ENCODE results near the gene EFCAB6.

The EFCAB6 gene

GRCh38 chr22:43583501-43583900 lies 228.6 kb downstream of the EFCAB6 start:
- ChIA-PET POLR2A (ENCODE audit: low non-redundant PET) (interaction anchor here (0.6 kb wide), 1 partner anchor 96 kb away, joined by 3 read pairs; no protein-coding TSS in a partner anchor), CTCF (no interaction called here)
- no peak for TF ChIP-seq CTCF (conservative IDR thresholded peaks at IDR 0.05; ENCODE audit: low read depth)

GRCh38 chr22:43582394-43582793 lies 229.7 kb downstream of the EFCAB6 start:
- CTCF ChIA-PET = no interaction called here
- TF ChIP-seq CTCF (conservative IDR thresholded peaks at IDR 0.05; ENCODE audit: low read depth) = no peak
- POLR2A ChIA-PET (ENCODE audit: low non-redundant PET) = no interaction called here

More at GRCh38 chr22:43583501-43583900, 228.6 kb downstream of the EFCAB6 start:
- no peak overlapping the region for H3K27ac ChIP-seq
- no peak for DNase-seq (ENCODE audit: low spot score)

GRCh38 chr22:43580271-43580750 lies 231.8 kb downstream of the EFCAB6 start:
- no peak for TF ChIP-seq CTCF (conservative IDR thresholded peaks at IDR 0.05; ENCODE audit: low read depth)
- ChIA-PET CTCF (no interaction called here), POLR2A (ENCODE audit: low non-redundant PET) (no interaction called here)
- no peak for DNase-seq (ENCODE audit: low spot score)
- no peak overlapping the region for H3K27ac ChIP-seq

More at GRCh38 chr22:43582394-43582793, 229.7 kb downstream of the EFCAB6 start:
- no peak overlapping the region for H3K27ac ChIP-seq
- no peak for DNase-seq (ENCODE audit: low spot score)

GRCh38 chr22:43574738-43575137 lies 237.4 kb downstream of the EFCAB6 start:
- no peak for DNase-seq (ENCODE audit: low spot score)
- TF ChIP-seq CTCF (conservative IDR thresholded peaks at IDR 0.05; ENCODE audit: low read depth) = no peak
- ChIA-PET CTCF (interaction anchor here (0.6 to 0.7 kb wide), 2 partner anchors 38 to 122 kb away, joined by 3 to 7 read pairs; no protein-coding TSS in a partner anchor), POLR2A (ENCODE audit: low non-redundant PET) (no interaction called here)
- no peak overlapping the region for H3K27ac ChIP-seq

- no peak overlapping the region for H3K27ac ChIP-seq
- no peak for TF ChIP-seq CTCF (conservative IDR thresholded peaks at IDR 0.05; ENCODE audit: low read depth)
- POLR2A ChIA-PET (ENCODE audit: low non-redundant PET) = no interaction called here
- CTCF ChIA-PET = no interaction called here
- no peak for DNase-seq (ENCODE audit: low spot score)
Measured at GRCh38 chr22:43572710-43573109, 239.4 kb downstream of the EFCAB6 start.

GRCh38 chr22:43571181-43571580 lies 240.9 kb downstream of the EFCAB6 start:
- ChIA-PET CTCF (no interaction called here), POLR2A (ENCODE audit: low non-redundant PET) (no interaction called here)
- DNase-seq (ENCODE audit: low spot score) = no peak
- no peak overlapping the region for H3K27ac ChIP-seq
- TF ChIP-seq CTCF (conservative IDR thresholded peaks at IDR 0.05; ENCODE audit: low read depth) = no peak

All from RWPE1 (cell line).